ENCODE data around the gene LITAFD.
"Not testable (repeated sequence)": the region's sequence is repeated elsewhere in the genome, so short reads cannot be mapped to it uniquely, and the experiment has no call there.

Gene LITAFD

GRCh38 chr16:8872967-8873865, 8.9 kb upstream of the LITAFD start:
- no peak for DNase-seq (ENCODE audit: low read depth, low spot score)

GRCh38 chr16:8873866-8874195, 8.3 kb upstream of the LITAFD start:
- not testable (repeated sequence) for DNase-seq (ENCODE audit: low read depth, low spot score)

GRCh38 chr16:8874388-8874787, 7.8 kb upstream of the LITAFD start:
- DNase-seq (ENCODE audit: low read depth, low spot score), result no peak

- DNase-seq (ENCODE audit: low read depth, low spot score), result not testable (repeated sequence)
Measured at GRCh38 chr16:8875317-8875716, 6.8 kb upstream of the LITAFD start.

GRCh38 chr16:8877894-8878522, 4.1 kb upstream of the LITAFD start:
- DNase-seq (ENCODE audit: low read depth, low spot score), result no peak

- no peak for DNase-seq (ENCODE audit: low read depth, low spot score)
Measured at GRCh38 chr16:8878523-8878911, 3.6 kb upstream of the LITAFD start.

- no peak for DNase-seq (ENCODE audit: low read depth, low spot score)
Measured at GRCh38 chr16:8880839-8881510, 1.2 kb upstream of the LITAFD start.

GRCh38 chr16:8882725-8883377, 700 bp downstream of the LITAFD start:
- no peak for DNase-seq (ENCODE audit: low read depth, low spot score)

GRCh38 chr16:8885674-8886592, 3.8 kb downstream of the LITAFD start:
- no peak for DNase-seq (ENCODE audit: low read depth, low spot score)

- DNase-seq (ENCODE audit: low read depth, low spot score), result no peak
Measured at GRCh38 chr16:8886593-8887430, 4.7 kb downstream of the LITAFD start.

GRCh38 chr16:8887431-8887765, 5.2 kb downstream of the LITAFD start:
- no peak for DNase-seq (ENCODE audit: low read depth, low spot score)

GRCh38 chr16:8887952-8888560, 5.9 kb downstream of the LITAFD start:
- no peak for DNase-seq (ENCODE audit: low read depth, low spot score)

GRCh38 chr16:8888951-8889892, 7.1 kb downstream of the LITAFD start:
- no peak for DNase-seq (ENCODE audit: low read depth, low spot score)

- no peak for DNase-seq (ENCODE audit: low read depth, low spot score)
Measured at GRCh38 chr16:8889893-8890548, 7.9 kb downstream of the LITAFD start.

GRCh38 chr16:8890549-8890921, 8.4 kb downstream of the LITAFD start:
- DNase-seq (ENCODE audit: low read depth, low spot score), result no peak

- no peak for DNase-seq (ENCODE audit: low read depth, low spot score)
Measured at GRCh38 chr16:8892101-8892575, 10.0 kb downstream of the LITAFD start.

- no peak for DNase-seq (ENCODE audit: low read depth, low spot score)
Measured at GRCh38 chr16:8893426-8893825, 11.3 kb downstream of the LITAFD start.
